Urinary bladder (tissue), 4 donors: ENCODE measurements around the gene SLTM. TPM values are rescaled to one million over a fixed set of nuclear protein-coding genes. Genes with fewer than 3 reads are reported as not detected.
"Not testable (repeated sequence)": the region's sequence is repeated elsewhere in the genome, so short reads cannot be mapped to it uniquely, and the experiment has no call there.

Source experiments
- DNase-seq: peaks from one replicate; pipeline ENCODE4 v3.0.0-alpha.2; 2015; ENCODE audit errors: extremely low spot score
- H3K27ac ChIP-seq: one replicate; pipeline ENCODE4 v1.5.1; 2013; ENCODE audit warnings: low read depth, mild to moderate bottlenecking, moderate library complexity
- H3K36me3 ChIP-seq: one replicate; pipeline ENCODE4 v1.6.1; 2013; ENCODE audit warnings: mild to moderate bottlenecking, moderate library complexity; ENCODE audit not compliant: insufficient read depth
- H3K4me1 ChIP-seq: one replicate; pipeline ENCODE4 v1.6.1; 2013; ENCODE audit warnings: mild to moderate bottlenecking, moderate library complexity; ENCODE audit not compliant: insufficient read depth
- H3K4me3 ChIP-seq: one replicate; pipeline ENCODE4 v1.5.1; 2013; ENCODE audit warnings: low read depth, low read length
- WGBS: extraction: QIAGEN DNeasy Blood & Tissue Kit; methylation state at CpG from one replicate; pipeline ENCODE4 v1.1.7; 2013; 5-methylcytosine and 5-hydroxymethylcytosine counted together
- polyA plus RNA-seq: library from polyadenylated mRNA; stranded (reverse); fragments of 200-250 nt; gene quantifications from one replicate; pipeline ENCODE4 v1.2.3, GENCODE V29; 2013
- small RNA-seq: library from RNA; depleted of rRNA; stranded (forward); fragments of <200 nt; gene quantifications from one replicate; pipeline ENCODE3, GENCODE V24; 2014
- total RNA-seq: library from RNA; depleted of rRNA; stranded (reverse); fragments of >200 nt; gene quantifications from one replicate; pipeline ENCODE4 v1.2.3, GENCODE V29; 2014
- donor health status: healthy with polysubstance abuse.
- donor health status: healthy.

Gene SLTM
- total and polyA plus RNA-seq, 2 donors, result 60.0 to 175 TPM

DNA sequence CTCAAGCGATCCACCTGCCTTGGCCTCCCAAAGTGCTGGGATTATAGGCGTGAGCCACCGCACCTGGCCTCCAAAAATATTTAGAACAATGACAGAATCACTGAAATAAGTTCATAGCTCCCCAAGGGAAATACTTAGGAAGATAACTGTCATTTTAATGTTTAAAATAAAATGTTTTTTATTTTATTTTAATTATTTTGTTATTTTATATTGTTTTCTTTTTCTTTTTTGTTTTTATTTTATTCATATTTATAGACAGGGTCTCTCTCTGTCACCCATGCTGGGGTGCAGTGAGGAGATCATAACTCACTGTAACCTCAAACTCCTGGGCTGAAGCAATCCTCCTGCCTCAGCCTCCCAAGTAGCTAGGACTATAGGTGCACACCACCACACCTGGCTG is 82.3 kb downstream of the SLTM start:
- H3K27ac ChIP-seq, H3K4me3 ChIP-seq, DNase-seq, H3K36me3 ChIP-seq, H3K4me1 ChIP-seq: not testable (repeated sequence)
- 97% methylated on average over 3 of the region's 3 CpGs for WGBS

DNA sequence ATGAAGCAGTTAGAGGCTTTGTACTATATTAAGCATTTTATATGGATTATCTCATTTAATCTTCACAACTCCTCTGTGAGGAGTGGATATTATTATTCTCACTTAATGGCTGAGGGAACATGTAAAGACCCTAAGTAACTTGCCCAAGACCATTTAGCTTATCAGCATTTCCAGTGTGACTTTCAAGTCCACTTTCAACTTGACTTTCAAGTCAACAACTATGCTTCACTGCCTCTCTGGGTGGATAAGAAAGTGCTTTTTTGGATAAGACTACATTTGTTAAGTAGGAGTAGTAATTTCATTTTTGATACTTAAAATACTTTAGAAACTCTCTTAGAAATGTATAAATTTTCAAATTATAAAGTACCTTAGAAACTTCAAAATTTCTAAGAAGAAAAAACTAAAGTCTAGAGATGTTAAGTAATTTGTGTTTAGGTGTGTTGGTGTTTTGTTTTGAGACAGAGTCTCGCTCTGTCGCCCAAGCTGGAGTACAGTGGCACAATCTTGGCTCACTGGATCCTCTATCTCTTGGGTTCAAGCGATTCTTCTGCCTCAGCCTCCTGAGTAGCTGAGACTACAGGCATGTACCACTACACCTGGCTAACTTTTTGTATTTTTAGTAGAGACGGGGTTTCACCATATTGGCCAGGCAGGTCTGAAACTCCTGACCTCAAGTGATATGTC is 90.6 kb downstream of the SLTM start:
- no peaks in the 10 kb centered on the region for H3K4me1 ChIP-seq
- WGBS, result 98% methylated on average over 4 of the region's 4 CpGs
- DNase-seq, result no peak
- H3K27ac ChIP-seq, result no peak overlapping the region
- H3K4me3 ChIP-seq, result no peak overlapping the region
- H3K36me3 ChIP-seq, result no peaks in the 10 kb centered on the region

DNA sequence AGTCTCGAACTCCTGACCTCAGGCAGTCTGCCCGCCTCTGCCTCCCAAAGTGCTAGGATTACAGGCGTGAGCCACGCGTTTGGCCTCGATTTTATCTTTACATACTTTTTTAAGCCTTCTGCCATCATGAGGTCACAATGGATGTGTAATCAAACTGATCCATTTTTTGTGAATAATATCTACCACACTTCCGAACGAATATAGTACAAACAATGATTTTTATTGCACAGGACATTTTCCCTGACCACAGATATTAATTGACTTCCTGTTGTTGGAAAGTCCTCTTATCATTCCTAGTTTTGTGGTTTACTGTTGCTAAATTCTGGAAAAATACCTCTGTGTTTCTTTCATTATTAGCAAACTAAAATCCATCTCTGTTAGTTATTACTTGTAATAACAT is 93.4 kb downstream of the SLTM start:
- H3K36me3 ChIP-seq, result no peaks in the 10 kb centered on the region
- no peak overlapping the region for H3K27ac ChIP-seq
- WGBS, result 68% methylated on average over 8 of the region's 8 CpGs
- DNase-seq, result no peak
- H3K4me1 ChIP-seq, result no peaks in the 10 kb centered on the region
- no peak overlapping the region for H3K4me3 ChIP-seq

DNA sequence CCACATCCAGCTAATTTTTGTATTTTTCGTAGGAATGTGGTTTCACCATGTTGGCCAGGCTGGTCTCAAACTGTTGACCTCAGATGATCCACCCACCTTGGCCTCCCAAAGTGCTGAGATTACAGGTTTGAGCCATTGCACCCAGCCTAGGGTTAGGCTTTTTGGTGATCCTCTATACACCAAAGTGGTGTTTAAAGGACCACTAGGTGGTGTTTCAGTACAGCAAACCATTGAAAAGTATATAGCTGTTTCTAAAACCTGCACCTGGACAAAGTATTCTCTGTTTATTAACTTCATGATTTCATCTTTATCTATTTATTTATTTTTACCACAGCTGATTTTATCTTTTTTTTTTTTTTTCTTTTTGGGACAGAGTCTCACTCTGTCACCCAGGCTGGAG is 94.0 kb downstream of the SLTM start:
- WGBS, result 92% methylated on average over 1 of the region's 1 CpG
- Histone ChIP-seq H3K4me3 (no peak overlapping the region), H3K27ac (no peak overlapping the region), H3K4me1 (no peaks in the 10 kb centered on the region), H3K36me3 (no peaks in the 10 kb centered on the region)
- DNase-seq, result no peak

DNA sequence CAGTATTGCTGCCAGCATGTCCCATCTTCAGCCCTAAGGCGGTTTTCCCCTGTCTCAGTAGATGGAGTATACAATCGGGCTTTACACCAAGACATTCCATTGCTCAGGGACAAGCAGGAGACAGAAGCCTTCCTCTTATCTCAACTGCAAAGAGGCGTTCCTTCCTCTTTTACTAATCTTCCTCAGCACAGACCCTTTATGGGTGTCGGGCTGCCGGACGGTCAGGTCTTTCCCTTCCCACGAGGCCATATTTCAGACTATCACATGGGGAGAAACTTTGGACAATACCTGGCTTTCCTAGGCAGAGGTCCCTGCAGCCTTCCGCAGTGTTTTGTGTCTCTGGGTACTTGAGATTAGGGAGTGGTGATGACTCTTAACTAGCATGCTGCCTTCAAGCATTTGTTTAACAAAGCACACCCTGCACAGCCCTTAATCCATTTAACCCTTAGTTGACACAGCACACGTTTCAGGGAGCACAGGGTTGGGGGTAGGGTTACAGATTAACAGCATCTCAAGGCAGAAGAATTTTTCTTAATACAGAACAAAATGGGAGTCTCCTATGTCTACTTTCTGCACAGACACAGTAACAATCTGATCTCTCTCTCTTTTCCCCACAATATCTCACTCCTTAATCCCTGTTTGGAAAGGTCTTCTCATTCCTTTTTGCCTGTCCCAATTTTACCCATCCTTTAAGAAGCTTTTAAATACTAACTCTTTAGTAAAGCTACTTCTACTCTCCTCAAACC is 99.6 kb downstream of the SLTM start:
- H3K36me3 ChIP-seq, H3K27ac ChIP-seq, H3K4me3 ChIP-seq, H3K4me1 ChIP-seq, DNase-seq: not testable (repeated sequence)
- 33% methylated on average over 9 of the region's 9 CpGs for WGBS

DNA sequence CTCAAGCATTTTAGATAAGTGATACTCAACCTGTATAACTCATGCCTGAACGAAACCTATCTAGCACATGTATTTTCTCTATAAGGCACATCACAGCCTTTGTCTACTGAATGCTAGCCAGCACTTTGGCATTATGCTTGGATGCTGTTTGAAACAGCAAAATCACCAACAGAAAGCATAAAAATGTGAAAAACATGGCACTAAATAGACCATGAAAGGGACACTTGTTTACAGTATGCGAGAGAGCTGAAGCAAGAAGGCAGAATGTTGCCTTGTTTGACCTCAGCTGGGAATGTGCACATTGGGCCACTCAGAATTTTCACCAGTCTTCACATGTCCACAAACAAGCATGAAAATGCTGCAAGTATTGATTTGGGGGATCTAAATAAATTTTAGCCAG is 102.9 kb downstream of the SLTM start:
- no peak overlapping the region for H3K4me3 ChIP-seq
- no peak for DNase-seq
- H3K36me3 ChIP-seq, result peaks cover 2% of the 10 kb centered on the region
- WGBS, result 92% methylated on average over 2 of the region's 2 CpGs
- no peak overlapping the region for H3K27ac ChIP-seq
- H3K4me1 ChIP-seq, result no peaks in the 10 kb centered on the region

Small RNA genes within 50 kb of the gene (small RNA-seq; reads per million reads assigned to genes)
- not detected for gene ZNF444P1

Other genes starting within 250 kb of the SLTM start
- 207 TPM for gene ADAM10, start 184.0 kb downstream of the SLTM start, total RNA-seq
- 45.6 TPM for gene ADAM10, start 184.0 kb downstream of the SLTM start, polyA plus RNA-seq
- 62.1 TPM for gene MINDY2, start 162.4 kb downstream of the SLTM start, total RNA-seq
- 7.5 TPM for gene MINDY2, start 162.4 kb downstream of the SLTM start, polyA plus RNA-seq
- gene RNF111, start 54.0 kb upstream of the SLTM start, total RNA-seq, result 38.3 TPM
- 11.3 TPM for gene RNF111, start 54.0 kb upstream of the SLTM start, polyA plus RNA-seq
- gene CCNB2, start 171.5 kb upstream of the SLTM start, total RNA-seq, result 18.2 TPM
- 0.61 TPM for gene CCNB2, start 171.5 kb upstream of the SLTM start, polyA plus RNA-seq